Measurements from ENCODE around the gene FRK. TPM values are rescaled to one million over a fixed set of nuclear protein-coding genes. Genes with fewer than 3 reads are reported as not detected.

The FRK gene
- total RNA-seq, 1 donor from 2014 or later: 1.1 TPM

DNA sequence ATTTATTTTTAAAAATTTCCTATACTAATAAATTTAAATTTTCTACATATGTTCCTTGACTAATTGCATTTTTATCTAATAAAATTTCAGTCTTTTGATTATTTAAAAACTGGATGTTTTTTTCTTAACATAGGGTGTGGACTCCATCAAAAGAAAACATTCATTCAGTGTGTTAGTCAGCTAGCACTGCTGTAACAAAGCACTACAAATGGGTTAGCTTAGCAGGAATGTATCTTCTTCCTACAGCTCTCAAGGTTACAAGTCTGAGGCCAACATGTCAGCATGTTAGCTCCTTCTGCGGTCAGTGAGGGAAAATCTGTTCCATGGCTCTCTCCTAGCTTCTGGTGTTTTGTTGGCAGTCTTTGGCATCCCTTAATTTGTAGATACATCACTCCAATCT, 32.5 kb downstream of the FRK start:
- Mint-ChIP-seq H3K27ac (ENCODE audit: unreplicated experiment) (no peak overlapping the region), H3K27me3 (ENCODE audit: low read depth) (no peaks in the 10 kb centered on the region), H3K36me3 (ENCODE audit: low read depth) (no peaks in the 10 kb centered on the region), H3K4me1 (ENCODE audit: low read depth) (no peaks in the 10 kb centered on the region), H3K4me3 (ENCODE audit: unreplicated experiment) (no peak overlapping the region), H3K9me3 (ENCODE audit: low read depth) (no peaks in the 10 kb centered on the region)
- no peak for DNase-seq (ENCODE audit: low spot score)
- TF ChIP-seq, protein P1, sequence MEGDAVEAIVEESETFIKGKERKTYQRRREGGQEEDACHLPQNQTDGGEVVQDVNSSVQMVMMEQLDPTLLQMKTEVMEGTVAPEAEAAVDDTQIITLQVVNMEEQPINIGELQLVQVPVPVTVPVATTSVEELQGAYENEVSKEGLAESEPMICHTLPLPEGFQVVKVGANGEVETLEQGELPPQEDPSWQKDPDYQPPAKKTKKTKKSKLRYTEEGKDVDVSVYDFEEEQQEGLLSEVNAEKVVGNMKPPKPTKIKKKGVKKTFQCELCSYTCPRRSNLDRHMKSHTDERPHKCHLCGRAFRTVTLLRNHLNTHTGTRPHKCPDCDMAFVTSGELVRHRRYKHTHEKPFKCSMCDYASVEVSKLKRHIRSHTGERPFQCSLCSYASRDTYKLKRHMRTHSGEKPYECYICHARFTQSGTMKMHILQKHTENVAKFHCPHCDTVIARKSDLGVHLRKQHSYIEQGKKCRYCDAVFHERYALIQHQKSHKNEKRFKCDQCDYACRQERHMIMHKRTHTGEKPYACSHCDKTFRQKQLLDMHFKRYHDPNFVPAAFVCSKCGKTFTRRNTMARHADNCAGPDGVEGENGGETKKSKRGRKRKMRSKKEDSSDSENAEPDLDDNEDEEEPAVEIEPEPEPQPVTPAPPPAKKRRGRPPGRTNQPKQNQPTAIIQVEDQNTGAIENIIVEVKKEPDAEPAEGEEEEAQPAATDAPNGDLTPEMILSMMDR (IDR thresholded peaks at IDR 0.05): no peak

DNA sequence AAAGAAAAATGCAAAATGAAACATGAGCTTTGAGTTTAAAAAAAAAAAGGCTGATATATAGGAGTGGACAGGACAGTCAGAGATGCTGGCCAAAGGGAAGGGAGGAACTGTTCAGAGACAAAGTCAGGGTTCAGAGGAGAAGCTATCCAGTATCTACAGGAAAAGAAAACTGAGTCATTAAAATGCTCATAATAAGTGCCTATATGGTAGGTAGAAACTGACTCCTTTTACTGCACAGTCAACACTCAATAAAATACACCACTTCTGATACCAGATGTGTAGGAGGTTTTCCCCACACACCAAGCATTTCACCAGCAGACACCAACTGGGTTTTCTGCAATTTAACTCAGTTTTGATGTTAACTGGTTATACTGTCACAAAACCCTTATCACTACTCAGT, 32.9 kb downstream of the FRK start:
- Mint-ChIP-seq H3K27me3 (ENCODE audit: low read depth) (no peaks in the 10 kb centered on the region), H3K9me3 (ENCODE audit: low read depth) (no peaks in the 10 kb centered on the region), H3K36me3 (ENCODE audit: low read depth) (no peaks in the 10 kb centered on the region), H3K4me1 (ENCODE audit: low read depth) (no peaks in the 10 kb centered on the region), H3K4me3 (ENCODE audit: unreplicated experiment) (no peak overlapping the region), H3K27ac (ENCODE audit: unreplicated experiment) (no peak overlapping the region)
- TF ChIP-seq, protein P1 (IDR thresholded peaks at IDR 0.05): no peak
- no peak for DNase-seq (ENCODE audit: low spot score)

DNA sequence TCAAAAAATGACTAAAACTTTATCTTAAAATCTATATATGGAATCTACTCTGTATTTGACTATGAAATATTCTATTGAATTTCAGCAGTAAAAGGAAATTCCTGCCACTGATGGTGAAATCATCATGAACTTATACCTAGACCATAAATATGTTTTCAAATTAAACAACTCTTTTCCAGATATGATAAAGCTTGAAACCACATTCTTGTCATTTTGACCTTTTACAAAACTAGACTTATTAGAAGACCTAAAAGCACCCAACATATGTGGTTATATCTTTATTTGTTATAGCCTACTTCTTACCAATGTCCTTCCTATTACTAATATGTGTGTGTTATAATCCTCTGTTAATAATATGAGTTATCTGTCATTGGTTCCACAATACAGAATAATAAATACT, 35.3 kb downstream of the FRK start:
- no peaks in the 10 kb centered on the region for H3K27me3 Mint-ChIP-seq (ENCODE audit: low read depth)
- H3K9me3 Mint-ChIP-seq (ENCODE audit: low read depth): no peaks in the 10 kb centered on the region

DNA sequence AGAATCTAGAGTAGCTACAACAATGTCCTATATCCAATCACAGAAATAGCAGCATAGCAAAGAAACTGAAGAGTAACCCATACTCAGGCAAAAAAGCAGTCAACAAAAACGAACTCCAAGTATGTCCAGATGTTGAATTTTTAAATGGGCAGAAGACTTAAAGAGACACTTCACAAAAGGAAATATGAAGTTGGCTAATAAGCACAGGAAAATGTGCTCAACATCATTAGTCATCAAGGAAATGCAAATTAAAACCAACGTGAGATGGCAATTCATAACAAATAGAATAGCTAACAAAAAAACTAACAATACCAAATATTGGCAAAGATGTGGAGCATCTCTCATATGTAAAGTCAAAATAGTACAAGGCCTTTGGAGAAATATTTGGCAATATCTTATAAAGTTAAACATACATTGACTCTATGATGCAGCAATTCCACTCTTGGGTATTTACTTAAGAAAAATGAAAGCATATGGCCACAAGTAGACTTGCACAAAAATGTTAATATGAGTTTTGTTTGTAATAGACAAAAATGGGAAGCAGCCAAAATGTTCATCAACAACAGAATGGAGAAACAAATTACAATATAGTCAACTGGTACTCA, 37.7 kb downstream of the FRK start:
- H3K27ac Mint-ChIP-seq (ENCODE audit: unreplicated experiment): no peak overlapping the region
- H3K27me3 Mint-ChIP-seq (ENCODE audit: low read depth): peaks cover 5% of the 10 kb centered on the region
- TF ChIP-seq, protein P1 (IDR thresholded peaks at IDR 0.05): no peak
- DNase-seq (ENCODE audit: low spot score): no peak
- H3K4me1 Mint-ChIP-seq (ENCODE audit: low read depth): no peaks in the 10 kb centered on the region
- no peaks in the 10 kb centered on the region for H3K36me3 Mint-ChIP-seq (ENCODE audit: low read depth)
- no peak overlapping the region for H3K4me3 Mint-ChIP-seq (ENCODE audit: unreplicated experiment)
- H3K9me3 Mint-ChIP-seq (ENCODE audit: low read depth): no peaks in the 10 kb centered on the region

More for the DNA sequence above, 35.3 kb downstream of the FRK start:
- no peaks in the 10 kb centered on the region for H3K36me3 Mint-ChIP-seq (ENCODE audit: low read depth)
- no peak overlapping the region for H3K4me3 Mint-ChIP-seq (ENCODE audit: unreplicated experiment)
- no peak for DNase-seq (ENCODE audit: low spot score)
- TF ChIP-seq, protein P1 (IDR thresholded peaks at IDR 0.05): no peak
- H3K27ac Mint-ChIP-seq (ENCODE audit: unreplicated experiment): no peak overlapping the region
- H3K4me1 Mint-ChIP-seq (ENCODE audit: low read depth): no peaks in the 10 kb centered on the region

DNA sequence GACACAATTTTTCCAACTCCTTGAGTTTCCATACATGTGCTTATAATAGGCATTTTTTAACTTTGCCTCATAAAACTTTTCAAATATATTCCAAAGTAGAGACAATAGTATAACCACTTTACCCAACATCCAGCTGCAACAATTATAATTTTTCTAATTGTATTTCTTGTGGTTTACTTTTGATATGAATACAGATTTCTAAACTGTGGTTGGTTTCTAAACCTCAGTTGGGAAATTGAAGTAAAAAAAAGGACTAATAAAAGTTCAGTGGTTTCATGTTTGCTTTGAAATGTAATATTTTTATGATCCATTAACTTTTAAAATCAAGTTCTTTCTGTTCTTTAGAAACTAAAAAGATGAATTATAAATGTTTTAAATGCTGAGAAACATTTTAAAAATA, 40.0 kb downstream of the FRK start:
- Mint-ChIP-seq H3K4me1 (ENCODE audit: low read depth) (peaks cover 14% of the 10 kb centered on the region), H3K36me3 (ENCODE audit: low read depth) (no peaks in the 10 kb centered on the region), H3K27me3 (ENCODE audit: low read depth) (peaks cover 5% of the 10 kb centered on the region), H3K9me3 (ENCODE audit: low read depth) (no peaks in the 10 kb centered on the region), H3K27ac (ENCODE audit: unreplicated experiment) (no peak overlapping the region), H3K4me3 (ENCODE audit: unreplicated experiment) (no peak overlapping the region)
- no peak for DNase-seq (ENCODE audit: low spot score)
- TF ChIP-seq, protein P1 (IDR thresholded peaks at IDR 0.05): no peak
